SK-N-SH treated with all-trans-retinoic acid at 6 μM for 48 hours (cell line): ENCODE measurements around the gene TMEM151B.

Experiments
- ATAC-seq: fragments of 200-7000 bp; cut with Tn5 transposase; 3 replicates; pipeline ENCODE4 v1.9.1; 2020; ENCODE audit warnings: mild to moderate bottlenecking, moderate library complexity
- ARNTL ChIP-seq: fragments of 450-650 bp; formaldehyde crosslinking; IDR thresholded peaks from 2 replicates; pipeline ENCODE4 v1.5.0; 2020; ENCODE audit warnings: low read depth, mild to moderate bottlenecking, moderate library complexity, borderline replicate concordance
- BACH2 ChIP-seq: fragments of 250-450 bp; sonication (Bioruptor Pico); IDR thresholded peaks from 2 replicates; pipeline ENCODE4 v1.9.0; 2021; ENCODE audit warnings: mild to moderate bottlenecking, borderline replicate concordance
- CREB5 ChIP-seq: fragments of 250-450 bp; sonication (Bioruptor Pico); IDR thresholded peaks from 2 replicates; pipeline ENCODE4 v1.5.1; 2020; ENCODE audit warnings: low read depth, mild to moderate bottlenecking, moderate library complexity
- CSDC2 ChIP-seq: fragments of 250-450 bp; sonication (Bioruptor Pico); IDR thresholded peaks from 2 replicates; pipeline ENCODE4 v1.5.0; 2020; ENCODE audit warnings: mild to moderate bottlenecking, moderate library complexity
- CSRNP3 ChIP-seq: fragments of 250-450 bp; sonication (Bioruptor Pico); IDR thresholded peaks from 2 replicates; pipeline ENCODE4 v1.5.1; 2021; ENCODE audit warnings: mild to moderate bottlenecking, moderate library complexity
- ESRRG ChIP-seq: fragments of 250-450 bp; sonication (Bioruptor Pico); IDR thresholded peaks from 2 replicates; pipeline ENCODE4 v1.6.1; 2021; ENCODE audit warnings: mild to moderate bottlenecking
- GLIS3 ChIP-seq: fragments of 250-450 bp; sonication (Bioruptor Pico); IDR thresholded peaks from 2 replicates; pipeline ENCODE4 v1.5.0; 2020; ENCODE audit warnings: mild to moderate bottlenecking, moderate library complexity
- PPARA ChIP-seq: fragments of 250-450 bp; sonication (Bioruptor Pico); IDR thresholded peaks from 2 replicates; pipeline ENCODE4 v1.5.0; 2020; ENCODE audit warnings: mild to moderate bottlenecking, borderline replicate concordance
- RARB ChIP-seq: fragments of 250-450 bp; sonication (Bioruptor Pico); IDR thresholded peaks from 2 replicates; pipeline ENCODE4 v1.8.0; 2021; ENCODE audit warnings: mild to moderate bottlenecking, moderate library complexity
- SNAI2 ChIP-seq: fragments of 250-450 bp; sonication (Bioruptor Pico); IDR thresholded peaks from 2 replicates; pipeline ENCODE4 v1.5.0; 2020; ENCODE audit warnings: mild to moderate bottlenecking, moderate library complexity
- TCF4 ChIP-seq: fragments of 250-450 bp; sonication (Bioruptor Pico); IDR thresholded peaks from 2 replicates; pipeline ENCODE4 v1.8.0; 2021; ENCODE audit warnings: mild to moderate bottlenecking, moderate library complexity, borderline replicate concordance
- TOX ChIP-seq: fragments of 250-450 bp; sonication (Bioruptor Pico); IDR thresholded peaks from 2 replicates; pipeline ENCODE4 v1.8.0; 2021; ENCODE audit warnings: mild to moderate bottlenecking, moderate library complexity, borderline replicate concordance
- ZC3H10 ChIP-seq: fragments of 250-450 bp; sonication (Bioruptor Pico); IDR thresholded peaks from 2 replicates; pipeline ENCODE4 v1.5.1; 2021; ENCODE audit warnings: mild to moderate bottlenecking, moderate library complexity
- ZFP3 ChIP-seq: fragments of 250-450 bp; sonication (Bioruptor Pico); IDR thresholded peaks from 2 replicates; pipeline ENCODE4 v1.5.0; 2020; ENCODE audit warnings: mild to moderate bottlenecking, moderate library complexity
- ZFP30 ChIP-seq: fragments of 450-650 bp; formaldehyde crosslinking; IDR thresholded peaks from 2 replicates; pipeline ENCODE4 v1.5.0; 2022; ENCODE audit warnings: mild to moderate bottlenecking, moderate library complexity
- ZNF565 ChIP-seq: fragments of 450-650 bp; formaldehyde crosslinking; conservative IDR thresholded peaks from 2 replicates; pipeline ENCODE4 v1.5.0; 2020; ENCODE audit warnings: low read depth, mild to moderate bottlenecking, moderate library complexity
- TF ChIP-seq, protein P1 (sequence below): fragments of 250-450 bp; sonication (Bioruptor Pico); IDR thresholded peaks from 2 replicates; pipeline ENCODE4 v1.8.0; 2021; ENCODE audit warnings: low read depth, mild to moderate bottlenecking, moderate library complexity, borderline replicate concordance
- TF ChIP-seq, protein P2 (sequence below): fragments of 250-450 bp; sonication (Bioruptor Pico); IDR thresholded peaks from 2 replicates; pipeline ENCODE4 v1.5.0; 2020; ENCODE audit warnings: mild to moderate bottlenecking, moderate library complexity
- TF ChIP-seq, protein P3 (sequence below): fragments of 250-450 bp; sonication (Bioruptor Pico); IDR thresholded peaks from 2 replicates; pipeline ENCODE4 v1.8.0; 2020; ENCODE audit warnings: mild to moderate bottlenecking, moderate library complexity, borderline replicate concordance

Gene TMEM151B

GRCh38 chr6:44297063-44298038 lies 27.1 kb downstream of the TMEM151B start:
- TF ChIP-seq, protein P1, sequence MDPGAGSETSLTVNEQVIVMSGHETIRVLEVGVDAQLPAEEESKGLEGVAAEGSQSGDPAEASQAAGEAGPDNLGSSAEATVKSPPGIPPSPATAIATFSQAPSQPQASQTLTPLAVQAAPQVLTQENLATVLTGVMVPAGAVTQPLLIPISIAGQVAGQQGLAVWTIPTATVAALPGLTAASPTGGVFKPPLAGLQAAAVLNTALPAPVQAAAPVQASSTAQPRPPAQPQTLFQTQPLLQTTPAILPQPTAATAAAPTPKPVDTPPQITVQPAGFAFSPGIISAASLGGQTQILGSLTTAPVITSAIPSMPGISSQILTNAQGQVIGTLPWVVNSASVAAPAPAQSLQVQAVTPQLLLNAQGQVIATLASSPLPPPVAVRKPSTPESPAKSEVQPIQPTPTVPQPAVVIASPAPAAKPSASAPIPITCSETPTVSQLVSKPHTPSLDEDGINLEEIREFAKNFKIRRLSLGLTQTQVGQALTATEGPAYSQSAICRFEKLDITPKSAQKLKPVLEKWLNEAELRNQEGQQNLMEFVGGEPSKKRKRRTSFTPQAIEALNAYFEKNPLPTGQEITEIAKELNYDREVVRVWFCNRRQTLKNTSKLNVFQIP (CRISPR knock-in tag) = no peak
- TF ChIP-seq ZFP3 (CRISPR knock-in tag) = peak; percentile 85
- peak; percentile 81 for ATAC-seq

DNA sequence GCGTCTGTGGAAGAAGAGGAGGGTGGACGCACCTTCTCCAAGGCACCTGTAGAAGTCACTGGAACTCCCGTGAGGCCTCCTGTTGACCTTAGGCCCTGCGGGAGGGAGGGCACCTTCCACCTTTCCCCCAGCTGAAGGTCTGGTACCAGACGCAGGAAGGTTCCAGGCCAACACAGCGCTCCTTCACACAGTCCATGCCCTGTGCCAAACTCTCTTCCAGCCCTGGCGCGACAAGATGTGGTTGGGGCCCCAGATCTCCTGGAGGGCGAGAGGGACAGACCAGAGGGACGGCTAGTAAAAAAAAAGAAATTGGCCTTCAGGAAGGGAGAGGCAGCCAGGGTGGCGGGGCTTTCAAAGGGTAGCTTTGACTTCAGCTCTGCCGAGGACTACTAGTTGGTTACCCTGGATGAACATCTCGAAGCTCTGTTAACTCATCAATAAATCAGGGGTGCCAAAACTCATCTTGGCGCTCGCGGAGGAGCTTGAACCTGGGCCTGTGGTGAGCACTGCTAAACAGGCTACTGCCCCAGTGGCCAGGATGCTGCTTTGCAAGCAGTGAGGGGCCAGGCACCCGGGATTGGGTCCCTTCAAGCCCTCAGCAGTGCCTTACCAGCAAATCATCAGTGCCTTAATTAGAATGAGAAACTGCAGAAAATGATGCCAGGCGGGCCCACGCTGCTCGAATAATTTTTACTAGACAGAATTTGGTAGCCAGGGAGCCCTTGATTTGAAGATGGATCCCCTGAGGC lies 28.0 kb downstream of the TMEM151B start:
- peak; percentile 25 for ATAC-seq
- TF ChIP-seq BACH2 (CRISPR knock-in tag) (no peak), ZFP3 (CRISPR knock-in tag) (no peak), ESRRG (no peak), GLIS3 (CRISPR knock-in tag) (no peak), PPARA (no peak)
- TF ChIP-seq, protein P2, sequence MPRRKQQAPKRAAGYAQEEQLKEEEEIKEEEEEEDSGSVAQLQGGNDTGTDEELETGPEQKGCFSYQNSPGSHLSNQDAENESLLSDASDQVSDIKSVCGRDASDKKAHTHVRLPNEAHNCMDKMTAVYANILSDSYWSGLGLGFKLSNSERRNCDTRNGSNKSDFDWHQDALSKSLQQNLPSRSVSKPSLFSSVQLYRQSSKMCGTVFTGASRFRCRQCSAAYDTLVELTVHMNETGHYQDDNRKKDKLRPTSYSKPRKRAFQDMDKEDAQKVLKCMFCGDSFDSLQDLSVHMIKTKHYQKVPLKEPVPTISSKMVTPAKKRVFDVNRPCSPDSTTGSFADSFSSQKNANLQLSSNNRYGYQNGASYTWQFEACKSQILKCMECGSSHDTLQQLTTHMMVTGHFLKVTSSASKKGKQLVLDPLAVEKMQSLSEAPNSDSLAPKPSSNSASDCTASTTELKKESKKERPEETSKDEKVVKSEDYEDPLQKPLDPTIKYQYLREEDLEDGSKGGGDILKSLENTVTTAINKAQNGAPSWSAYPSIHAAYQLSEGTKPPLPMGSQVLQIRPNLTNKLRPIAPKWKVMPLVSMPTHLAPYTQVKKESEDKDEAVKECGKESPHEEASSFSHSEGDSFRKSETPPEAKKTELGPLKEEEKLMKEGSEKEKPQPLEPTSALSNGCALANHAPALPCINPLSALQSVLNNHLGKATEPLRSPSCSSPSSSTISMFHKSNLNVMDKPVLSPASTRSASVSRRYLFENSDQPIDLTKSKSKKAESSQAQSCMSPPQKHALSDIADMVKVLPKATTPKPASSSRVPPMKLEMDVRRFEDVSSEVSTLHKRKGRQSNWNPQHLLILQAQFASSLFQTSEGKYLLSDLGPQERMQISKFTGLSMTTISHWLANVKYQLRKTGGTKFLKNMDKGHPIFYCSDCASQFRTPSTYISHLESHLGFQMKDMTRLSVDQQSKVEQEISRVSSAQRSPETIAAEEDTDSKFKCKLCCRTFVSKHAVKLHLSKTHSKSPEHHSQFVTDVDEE (CRISPR knock-in tag) = no peak

- TF ChIP-seq ZFP30 = no peak
- no peak for TF ChIP-seq ARNTL
- no peak for TF ChIP-seq TOX (CRISPR knock-in tag)
- TF ChIP-seq, protein P2 (CRISPR knock-in tag) = no peak
- TF ChIP-seq ESRRG = no peak
- ATAC-seq = no peak
These were observed 28.6 kb downstream of the TMEM151B start for GRCh38 chr6:44298864-44299263.

DNA sequence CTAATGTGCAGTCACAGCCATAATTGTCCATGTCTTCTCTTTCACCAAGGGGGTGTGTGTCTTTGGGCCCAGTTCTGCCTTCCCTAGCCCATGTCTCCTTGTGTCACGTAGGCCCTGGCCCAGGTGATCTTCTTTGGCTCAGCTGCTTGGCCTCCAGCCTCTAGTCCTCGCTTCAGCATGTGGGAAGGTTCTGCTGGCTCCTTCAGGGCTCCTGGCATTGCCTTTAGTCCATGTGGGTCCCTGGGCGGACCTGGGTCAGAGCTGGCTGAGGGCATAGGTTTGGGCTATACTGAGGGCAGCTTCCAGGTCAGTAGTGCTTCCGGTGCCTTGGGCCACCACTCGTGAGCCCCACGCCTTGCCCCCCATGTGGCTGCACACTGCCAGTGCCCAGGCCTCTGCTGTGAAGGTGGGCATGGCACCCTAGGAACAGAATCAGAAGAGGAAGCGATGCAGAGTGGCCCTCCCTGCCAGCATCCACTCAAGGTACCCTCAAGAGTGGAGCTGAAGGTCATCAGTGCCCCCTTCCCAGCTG lies 30.1 kb downstream of the TMEM151B start:
- no peak for ATAC-seq
- TF ChIP-seq, protein P3, sequence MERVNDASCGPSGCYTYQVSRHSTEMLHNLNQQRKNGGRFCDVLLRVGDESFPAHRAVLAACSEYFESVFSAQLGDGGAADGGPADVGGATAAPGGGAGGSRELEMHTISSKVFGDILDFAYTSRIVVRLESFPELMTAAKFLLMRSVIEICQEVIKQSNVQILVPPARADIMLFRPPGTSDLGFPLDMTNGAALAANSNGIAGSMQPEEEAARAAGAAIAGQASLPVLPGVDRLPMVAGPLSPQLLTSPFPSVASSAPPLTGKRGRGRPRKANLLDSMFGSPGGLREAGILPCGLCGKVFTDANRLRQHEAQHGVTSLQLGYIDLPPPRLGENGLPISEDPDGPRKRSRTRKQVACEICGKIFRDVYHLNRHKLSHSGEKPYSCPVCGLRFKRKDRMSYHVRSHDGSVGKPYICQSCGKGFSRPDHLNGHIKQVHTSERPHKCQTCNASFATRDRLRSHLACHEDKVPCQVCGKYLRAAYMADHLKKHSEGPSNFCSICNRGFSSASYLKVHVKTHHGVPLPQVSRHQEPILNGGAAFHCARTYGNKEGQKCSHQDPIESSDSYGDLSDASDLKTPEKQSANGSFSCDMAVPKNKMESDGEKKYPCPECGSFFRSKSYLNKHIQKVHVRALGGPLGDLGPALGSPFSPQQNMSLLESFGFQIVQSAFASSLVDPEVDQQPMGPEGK (CRISPR knock-in tag) = no peak
- no peak for TF ChIP-seq CSDC2 (CRISPR knock-in tag)
- no peak for TF ChIP-seq SNAI2
- no peak for TF ChIP-seq ZFP3 (CRISPR knock-in tag)
- TF ChIP-seq CSRNP3 = no peak
- no peak for TF ChIP-seq CREB5 (CRISPR knock-in tag)
- no peak for TF ChIP-seq PPARA
- no peak for TF ChIP-seq TCF4 (CRISPR knock-in tag)
- TF ChIP-seq ZFP30 = no peak
- no peak for TF ChIP-seq ZNF565 (CRISPR knock-in tag)
- no peak for TF ChIP-seq ESRRG
- no peak for TF ChIP-seq ZC3H10 (CRISPR knock-in tag)
- TF ChIP-seq, protein P1 (CRISPR knock-in tag) = no peak
- no peak for TF ChIP-seq GLIS3 (CRISPR knock-in tag)
- TF ChIP-seq RARB = no peak
